HL-60 (cell line): ENCODE measurements around the gene CCSER2.
"Not testable (repeated sequence)": the region's sequence is repeated elsewhere in the genome, so short reads cannot be mapped to it uniquely, and the experiment has no call there.

Experiments
- CTCF ChIP-seq: IDR thresholded peaks from one replicate; pipeline ENCODE4 v1.5.1; 2011; ENCODE audit warnings: low read length, control low read depth, inconsistent platforms; ENCODE audit not compliant: insufficient read depth
- POLR2AphosphoS5 ChIP-seq: IDR thresholded peaks from 2 replicates; pipeline ENCODE4 v1.6.1; 2012; ENCODE audit warnings: low read depth

GRCh38 chr10:84414110-84414509, 85.7 kb downstream of the CCSER2 start:
- TF ChIP-seq POLR2AphosphoS5, CTCF: not testable (repeated sequence)
